ENCODE measurements around the gene MAML3. TPM values are rescaled to one million over a fixed set of nuclear protein-coding genes. Genes with fewer than 3 reads are reported as not detected.
"Not testable (repeated sequence)": the region's sequence is repeated elsewhere in the genome, so short reads cannot be mapped to it uniquely, and the experiment has no call there.

MAML3 gene
- total RNA-seq, 1 donor from 2014 or later = 7.9 TPM

DNA sequence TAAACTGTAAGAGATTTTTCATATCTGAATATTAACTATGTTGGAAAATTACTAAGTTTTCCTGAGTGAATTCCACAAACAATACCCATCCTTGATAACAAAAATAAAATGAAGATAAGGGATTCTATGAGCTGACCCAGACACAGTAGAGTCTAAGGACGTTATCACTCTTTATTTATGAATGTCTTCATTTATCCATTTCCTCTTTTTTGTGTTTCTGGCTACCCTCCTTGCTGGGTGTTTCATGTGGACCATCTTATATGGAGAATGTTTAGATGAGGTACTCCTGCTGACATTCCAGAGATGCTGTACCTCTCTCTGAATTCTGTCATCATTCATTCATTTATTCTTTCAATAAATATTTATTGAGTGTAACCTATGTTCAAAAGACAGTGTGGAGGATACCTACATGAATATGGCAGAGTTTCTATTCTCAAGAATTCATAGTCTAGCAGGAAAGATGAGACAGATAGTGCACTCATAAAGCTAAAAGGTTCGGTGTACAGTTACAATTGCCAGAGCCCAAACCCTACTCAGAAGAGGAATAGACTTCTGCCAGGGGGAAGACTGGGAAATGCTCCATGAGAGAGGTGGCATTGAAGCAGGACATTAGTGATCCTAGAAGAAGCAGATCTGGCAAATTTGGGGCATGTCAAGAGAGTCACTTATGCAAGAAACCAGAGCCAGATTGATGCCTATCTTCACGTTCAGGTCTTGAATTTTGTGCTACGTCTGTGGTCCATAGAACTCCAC, 195.8 kb downstream of the MAML3 start:
- ATAC-seq = no peak

DNA sequence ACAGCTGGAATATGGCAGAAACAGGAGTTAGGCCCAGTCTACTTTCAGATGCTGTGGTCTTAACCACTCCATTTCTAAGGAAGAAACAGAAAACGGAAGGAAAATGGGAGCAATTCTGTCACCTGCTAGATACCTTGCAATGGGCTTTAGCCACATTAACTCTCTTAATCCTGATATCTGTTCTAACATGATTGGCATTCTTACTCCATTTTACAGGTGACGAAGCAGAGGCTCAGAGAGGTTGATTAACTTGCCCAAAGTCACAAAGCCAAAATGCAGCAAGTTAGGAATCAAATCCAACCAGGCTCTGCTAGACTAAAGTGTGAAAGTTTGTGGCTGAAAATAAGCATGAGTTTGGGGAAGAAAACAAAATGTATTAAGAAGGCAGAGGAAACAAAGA, 196.9 kb downstream of the MAML3 start:
- peak; percentile 37 for ATAC-seq

DNA sequence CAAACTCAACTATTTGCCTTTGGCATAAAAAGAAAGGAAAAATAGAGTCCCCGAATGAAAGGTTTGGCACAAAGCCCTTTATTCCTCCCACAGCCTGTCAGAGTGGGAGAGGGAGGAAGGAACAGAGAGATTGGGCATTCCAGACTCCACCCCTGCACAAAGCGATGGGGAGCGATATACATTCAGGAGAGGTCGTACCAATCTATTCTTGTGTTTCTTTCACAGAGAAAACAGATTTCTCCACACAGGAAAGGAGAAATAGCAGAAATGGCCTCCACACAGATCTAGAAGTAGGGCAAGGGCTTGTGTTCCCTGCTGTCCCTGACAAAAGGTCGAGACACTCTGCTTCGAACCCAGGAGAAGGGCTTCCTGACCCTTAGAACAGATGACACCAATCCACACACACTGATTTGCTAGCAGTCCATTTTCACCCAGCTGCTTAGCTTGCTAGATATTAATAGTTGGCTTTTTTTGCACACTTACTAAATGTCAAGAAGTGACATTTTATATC, 197.4 kb downstream of the MAML3 start:
- ATAC-seq = peak; percentile 31

DNA sequence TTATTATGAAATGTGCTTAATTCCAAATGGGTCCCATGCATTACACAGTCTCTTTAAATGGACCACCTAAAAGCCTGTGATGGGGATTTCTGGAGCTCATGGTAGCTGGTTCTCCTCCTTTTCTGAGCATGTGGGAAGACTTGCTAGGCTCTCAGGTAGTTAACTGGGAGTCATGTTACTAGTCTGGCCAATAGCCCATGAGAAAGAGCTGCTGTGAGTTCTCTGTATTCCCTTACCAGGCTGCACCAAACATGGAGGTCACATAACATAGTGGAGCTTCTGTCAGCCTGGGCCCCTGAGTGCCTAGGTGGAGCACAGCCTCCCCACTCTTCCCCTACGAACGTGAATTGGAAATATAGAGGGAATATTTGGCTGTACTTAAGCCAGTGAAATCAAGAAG, 198.4 kb downstream of the MAML3 start:
- ATAC-seq = no peak

DNA sequence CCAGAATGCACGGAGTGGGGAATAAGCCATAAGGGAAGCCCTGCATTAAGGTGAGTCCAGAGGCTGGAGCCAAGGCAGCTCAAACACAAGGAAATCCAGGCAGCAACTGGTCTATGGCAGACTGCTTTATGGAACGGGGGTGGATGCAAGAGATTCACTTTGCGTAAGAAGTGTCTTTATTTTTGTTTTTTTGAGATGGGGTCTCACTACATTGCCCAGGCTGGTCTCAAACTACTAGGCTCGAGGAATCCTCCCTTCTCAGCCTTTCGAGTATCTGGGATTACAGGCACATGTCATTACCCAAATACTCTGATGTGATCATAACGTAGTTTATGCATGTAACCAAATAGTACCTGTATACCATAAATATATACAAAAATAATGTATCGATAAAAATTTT, 199.5 kb downstream of the MAML3 start:
- ATAC-seq = no peak

DNA sequence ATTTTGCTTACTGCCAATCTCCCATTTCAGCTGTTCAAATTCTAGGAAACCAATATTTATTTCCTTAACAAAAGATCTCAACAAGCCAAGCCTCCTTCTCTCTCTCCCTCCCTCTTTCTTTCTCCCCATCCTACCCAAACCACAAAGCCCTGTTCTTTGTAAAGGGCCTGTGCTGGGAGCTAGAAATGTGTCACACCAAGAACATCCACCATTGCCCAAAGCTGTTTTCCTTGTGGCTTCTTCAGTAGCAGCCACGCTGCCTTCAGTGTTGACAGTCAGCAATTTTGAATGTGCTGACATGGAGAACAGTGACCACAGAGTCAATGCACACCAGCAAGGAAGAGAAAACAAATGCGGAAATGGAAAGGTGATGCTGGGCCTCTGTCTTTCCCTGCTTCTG, 203.0 kb downstream of the MAML3 start:
- peak; percentile 48 for ATAC-seq

DNA sequence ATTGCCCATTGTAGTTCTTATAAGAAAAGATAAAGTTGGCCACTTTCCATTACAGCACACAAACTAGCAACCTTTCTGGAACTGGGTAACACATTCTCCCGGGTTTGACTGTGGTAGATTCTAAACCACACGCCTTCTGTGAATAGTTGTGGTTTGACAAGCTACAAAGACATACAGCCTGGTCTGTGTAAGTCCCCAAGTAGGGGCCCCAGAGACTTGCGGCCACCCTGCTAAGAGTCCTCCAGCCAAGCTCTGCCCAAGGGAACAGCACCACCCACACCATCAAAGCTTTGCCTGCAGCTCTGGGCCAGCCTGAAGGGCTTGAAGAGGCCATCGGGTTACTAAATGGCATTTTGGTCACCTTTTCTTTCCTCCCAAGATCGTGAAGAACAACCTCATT, 203.4 kb downstream of the MAML3 start:
- ATAC-seq = no peak

DNA sequence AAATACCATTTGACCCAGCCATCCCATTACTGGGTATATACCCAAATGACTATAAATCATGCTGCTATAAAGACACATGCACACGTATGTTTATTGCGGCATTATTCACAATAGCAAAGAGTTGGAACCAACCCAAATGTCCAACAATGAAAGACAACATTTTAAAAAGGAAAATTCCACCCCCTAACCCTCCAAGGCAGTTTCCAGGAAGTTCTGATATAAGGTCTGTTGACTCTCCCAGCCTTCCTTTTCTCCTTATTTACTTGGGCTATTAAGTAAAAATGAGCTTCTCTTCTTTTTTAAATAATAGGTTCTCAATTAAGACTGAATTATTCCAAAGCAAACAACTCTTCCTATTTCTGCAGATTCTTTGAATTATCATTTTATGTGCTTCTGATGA, 209.1 kb downstream of the MAML3 start:
- ATAC-seq = not testable (repeated sequence)

DNA sequence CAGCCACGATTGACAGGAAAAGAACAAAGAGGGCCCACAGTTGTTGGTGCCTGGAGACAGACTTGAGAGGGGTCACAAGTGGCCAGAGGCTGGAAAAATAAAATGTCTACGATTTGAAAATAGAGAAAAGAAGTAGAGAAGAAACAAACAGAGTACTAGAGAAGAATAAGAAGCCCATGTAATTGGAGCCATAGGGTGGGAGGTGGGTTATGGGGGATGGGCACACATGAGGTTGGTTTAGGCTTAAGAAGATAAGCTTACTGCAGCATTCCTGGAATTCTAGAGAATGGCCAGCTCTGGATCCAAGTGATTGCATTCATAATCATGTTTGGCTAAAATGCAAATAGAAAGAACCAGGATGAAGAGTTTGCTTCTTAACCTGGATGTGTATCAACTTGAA, 210.7 kb downstream of the MAML3 start:
- ATAC-seq = no peak

DNA sequence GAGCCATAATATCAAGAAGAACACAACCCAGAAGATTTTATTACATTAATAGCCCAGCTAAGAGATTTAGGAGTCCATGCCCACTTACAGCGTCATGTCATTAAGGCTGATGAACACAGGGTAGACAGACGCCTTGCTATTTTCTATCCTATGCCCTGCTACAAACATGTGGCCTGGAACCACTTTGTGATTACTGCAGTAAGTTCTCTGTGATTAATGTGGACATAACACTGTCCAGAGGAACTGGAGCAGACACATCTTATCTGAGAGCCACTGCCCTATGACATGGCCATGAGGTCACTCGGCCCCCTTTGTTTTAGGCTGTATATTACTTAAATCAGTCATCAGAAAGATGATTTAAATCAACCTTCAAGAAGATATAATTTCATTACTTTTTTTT, 211.7 kb downstream of the MAML3 start:
- no peak for ATAC-seq

DNA sequence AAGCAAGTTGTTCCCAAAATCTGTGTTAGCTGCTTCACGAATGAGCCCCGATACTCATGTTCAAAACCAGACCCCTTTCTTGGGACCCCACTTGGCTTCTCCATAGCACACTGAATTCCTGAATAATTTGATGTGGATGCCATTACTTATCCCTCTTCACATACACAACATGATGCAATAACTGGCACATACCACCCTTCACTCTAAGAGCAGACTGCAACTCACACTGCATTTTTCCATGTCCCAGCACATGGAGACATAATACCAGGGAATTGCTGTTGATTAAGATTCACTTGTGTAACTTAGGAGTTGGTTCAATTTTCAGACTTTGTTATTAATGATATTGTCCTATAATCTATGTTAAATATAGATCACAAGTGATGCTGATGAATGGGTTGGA, 213.4 kb downstream of the MAML3 start:
- ATAC-seq = no peak

DNA sequence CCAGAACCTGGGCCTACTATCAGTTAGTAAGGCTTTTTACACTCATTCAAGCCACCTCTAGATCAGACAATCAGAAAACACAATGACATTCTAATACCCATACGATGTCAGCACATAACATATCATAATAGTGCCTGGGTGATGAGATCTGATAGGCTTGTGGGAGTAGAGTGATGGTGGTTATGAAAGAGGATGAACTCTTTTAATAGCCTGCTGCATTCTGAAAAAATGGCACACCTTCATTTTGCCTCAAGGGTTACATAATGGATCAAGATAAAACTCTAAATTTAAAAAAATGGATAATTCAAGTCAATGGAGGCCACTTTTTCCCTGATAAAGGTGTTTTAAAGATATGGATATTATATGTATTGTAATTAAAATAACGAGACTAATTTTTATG, 215.6 kb downstream of the MAML3 start:
- ATAC-seq = no peak

DNA sequence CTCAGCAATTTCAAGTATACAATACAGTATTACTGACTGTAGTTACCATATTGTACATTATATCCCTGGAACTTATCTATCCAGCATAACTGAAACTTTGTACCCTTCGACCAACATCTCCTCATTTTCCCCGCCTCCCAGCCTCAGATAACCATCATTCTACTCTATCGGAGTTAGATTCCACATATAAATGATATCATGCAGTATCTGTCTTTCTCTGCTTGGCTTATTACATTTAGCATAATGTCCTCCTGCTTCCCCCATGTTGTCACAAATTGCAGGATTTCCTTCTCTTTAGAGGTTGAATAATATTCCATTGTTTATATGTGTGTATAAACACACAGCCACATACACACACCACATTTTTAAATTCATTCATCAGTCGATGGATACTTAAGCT, 218.1 kb downstream of the MAML3 start:
- ATAC-seq = no peak

DNA sequence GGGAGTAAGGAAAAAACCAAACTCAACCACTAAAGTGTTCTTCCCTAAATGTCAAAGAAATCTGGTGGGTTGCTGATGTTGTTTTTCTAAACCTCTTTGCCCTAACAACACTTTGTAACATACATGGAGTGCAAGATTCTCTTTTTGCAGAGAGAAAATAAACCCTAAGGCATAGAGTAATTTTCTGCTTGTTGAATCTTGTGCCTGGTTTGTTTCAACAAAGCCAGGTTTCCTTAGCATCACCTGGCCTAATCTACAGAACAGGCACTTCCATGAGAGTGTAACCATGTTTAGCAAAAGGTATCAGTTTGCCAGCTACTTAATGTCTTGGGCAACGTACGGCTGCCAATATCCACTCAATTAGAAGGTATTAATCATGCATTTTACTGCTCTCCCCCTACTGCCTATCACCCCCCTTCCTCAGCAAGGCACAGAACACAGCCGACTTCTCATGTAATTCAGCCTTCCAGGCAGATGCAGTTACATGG, 219.2 kb downstream of the MAML3 start:
- peak; percentile 45 for ATAC-seq

DNA sequence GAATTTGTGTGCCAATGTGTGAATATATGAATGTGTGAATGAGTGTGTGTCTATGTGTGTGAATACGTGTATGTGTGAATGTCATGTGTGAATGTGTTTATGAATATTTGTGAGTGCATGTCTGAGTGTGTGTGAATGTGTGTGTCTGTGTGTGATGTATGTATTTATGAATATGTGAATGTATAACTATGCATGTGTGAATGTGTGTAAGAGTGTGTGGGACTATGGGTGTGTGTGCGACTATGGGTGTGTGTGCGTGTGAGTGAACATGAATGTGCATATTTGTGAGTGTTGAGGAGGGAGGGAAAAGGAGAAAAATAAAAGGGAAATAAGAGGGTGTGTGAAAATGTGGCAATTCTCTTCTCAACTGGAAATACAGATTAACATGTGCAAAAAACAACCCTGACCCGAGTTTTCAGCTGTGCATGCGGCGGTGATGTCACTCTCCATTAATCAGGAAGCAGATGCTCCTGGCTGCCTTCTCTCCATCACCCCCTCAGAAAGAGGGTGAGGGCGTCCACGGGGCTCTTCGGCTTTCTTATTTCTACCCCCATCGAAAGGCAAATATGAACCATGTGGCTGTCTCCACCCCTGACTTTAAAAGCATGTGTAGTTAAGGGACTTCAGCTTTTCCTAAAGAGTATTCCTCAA, 219.8 kb downstream of the MAML3 start:
- no peak for ATAC-seq

DNA sequence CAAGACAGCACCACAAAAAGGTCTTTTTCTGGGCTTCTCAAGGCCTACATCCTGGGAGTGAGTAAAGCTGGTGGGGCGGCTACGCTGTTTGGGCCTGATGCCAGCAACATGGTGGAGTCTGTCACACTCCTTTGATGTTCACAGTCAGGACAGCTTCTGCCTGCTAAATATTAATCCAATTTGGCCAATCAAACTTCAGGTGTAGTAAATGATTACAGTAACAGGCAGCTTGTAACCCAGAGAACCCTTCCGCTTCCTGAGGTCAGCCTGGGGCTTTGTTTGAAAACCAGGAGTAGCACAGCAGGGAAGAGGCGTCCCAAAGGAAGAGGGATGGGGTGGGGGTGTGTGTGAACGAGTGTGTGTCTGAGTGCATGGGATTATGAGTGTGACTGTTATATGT, 220.4 kb downstream of the MAML3 start:
- ATAC-seq = no peak

DNA sequence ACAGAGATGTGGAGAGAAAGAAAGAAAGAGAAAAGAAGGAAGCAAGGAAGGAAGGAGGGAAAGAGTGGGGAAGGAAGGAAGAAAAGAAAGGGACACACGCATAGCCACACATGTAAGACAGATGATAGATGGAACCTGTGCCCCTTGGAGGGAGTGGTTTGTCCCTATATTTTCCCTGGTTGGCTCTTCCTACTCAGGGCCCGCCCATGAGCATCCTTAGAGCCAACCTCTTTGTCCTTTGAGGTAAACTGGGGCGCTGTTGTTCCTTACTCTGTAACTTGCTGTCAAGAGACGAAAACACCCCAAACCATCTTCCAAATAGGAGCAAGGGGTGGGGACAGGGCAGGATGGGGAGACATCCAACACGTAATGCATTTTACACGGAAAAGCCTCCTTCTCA, 220.9 kb downstream of the MAML3 start:
- ATAC-seq = no peak

DNA sequence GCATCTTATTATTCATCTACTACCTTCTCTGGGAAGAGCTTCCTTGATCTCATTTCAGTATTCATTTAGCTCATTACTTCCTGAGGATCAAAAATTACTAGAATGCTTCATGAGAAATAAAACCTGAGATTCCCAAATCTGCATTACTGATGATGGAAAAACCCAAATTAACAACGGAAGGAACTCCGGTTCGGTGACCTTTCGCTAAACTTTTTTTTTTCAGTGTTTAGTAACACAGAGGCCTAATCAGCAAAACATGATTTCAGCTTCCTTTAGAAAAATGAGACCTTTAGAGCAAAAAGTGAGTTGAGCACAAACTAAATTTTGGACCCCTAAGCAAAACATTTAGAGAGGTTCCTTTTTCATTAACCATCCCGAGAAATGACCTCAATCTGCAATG, 229.2 kb downstream of the MAML3 start:
- ATAC-seq = no peak

DNA sequence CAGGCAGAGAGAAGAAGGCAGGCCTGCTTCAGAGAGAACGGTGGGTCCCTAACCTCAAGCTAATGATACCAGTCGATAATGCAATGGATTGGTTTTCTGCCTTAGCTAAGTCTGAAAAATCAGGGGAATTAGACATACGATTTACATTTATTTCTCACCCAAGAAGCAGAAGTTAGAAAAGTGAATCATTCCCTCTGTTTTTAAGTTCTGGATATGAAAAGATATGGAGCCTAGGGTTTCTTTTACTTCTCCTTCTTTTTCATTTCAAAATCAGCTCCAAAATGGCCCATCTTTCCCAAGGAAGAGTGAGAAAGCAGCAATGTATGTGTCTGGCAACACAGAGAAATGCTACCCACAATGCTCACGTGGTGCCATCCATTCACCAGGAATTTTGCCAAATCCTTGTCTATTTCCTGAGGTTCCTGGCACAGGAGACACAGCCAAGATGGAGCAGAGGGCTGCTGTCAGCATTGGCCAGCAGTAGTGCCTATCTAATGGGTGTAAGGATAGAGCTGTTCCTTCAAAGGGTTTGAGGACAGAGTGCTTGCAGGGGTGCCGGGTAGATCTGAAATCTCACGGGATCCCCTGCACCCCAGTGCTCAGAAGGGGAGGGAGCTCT, 231.5 kb downstream of the MAML3 start:
- ATAC-seq = peak; percentile 8

DNA sequence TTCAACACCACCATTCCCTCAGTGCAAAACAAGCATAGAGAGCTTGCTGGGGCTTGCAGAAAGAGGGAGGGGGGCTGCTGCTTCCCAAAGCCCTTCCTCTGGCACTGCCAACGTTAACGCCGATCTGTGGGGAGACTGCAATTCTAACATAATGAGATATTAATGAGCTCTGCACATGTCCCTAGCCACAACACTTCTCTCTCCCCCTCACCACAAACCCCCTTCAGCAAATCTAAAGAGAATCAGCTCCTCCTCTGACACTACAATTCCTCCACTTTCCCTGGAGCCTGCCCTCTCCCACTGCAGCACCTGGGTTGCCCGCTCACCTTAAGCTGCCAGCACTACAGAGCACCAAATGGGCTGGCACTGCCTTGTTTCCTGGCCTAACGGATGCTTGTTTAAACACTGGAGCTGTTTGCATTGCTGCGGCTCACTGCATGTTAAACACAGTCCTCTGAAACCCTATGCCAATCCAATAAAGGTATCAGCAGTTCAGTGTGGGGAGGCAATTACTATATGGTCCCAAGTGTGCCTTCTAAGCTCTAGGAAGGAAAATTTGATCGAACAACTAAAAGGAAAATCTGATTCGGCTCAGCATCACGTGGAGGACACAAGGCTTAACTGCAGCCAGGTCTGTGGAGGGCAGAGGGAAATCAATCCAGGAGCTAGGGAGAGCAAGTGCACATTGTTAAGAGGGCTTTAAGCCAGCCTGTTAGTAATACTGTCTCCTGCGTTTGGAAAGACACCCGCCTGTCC, 232.4 kb downstream of the MAML3 start:
- ATAC-seq = peak; percentile 70

DNA sequence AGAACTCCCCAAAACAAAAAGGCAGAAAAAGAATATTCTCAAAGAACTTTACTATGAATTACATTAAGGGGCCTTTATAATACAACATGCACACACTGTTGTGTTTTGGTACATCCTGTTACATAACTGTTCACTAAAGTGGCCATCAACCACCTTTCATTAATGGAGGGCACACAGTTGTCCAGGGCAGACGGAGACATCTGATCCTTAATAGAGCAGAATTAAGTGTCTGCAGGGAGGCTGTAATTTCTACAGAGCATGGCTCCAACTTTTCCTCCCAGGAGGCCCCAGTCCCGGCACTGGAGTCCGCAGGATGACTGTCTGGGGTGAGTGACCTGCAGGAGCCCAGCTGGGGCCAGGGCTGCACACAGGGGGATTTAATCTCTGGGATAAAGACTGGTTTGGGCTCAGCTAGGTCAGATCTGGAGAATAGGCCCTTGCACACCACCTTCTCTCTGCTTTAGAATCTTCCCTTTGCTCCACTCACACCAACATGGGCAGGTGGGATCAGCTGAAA, 233.4 kb downstream of the MAML3 start:
- ATAC-seq = no peak

DNA sequence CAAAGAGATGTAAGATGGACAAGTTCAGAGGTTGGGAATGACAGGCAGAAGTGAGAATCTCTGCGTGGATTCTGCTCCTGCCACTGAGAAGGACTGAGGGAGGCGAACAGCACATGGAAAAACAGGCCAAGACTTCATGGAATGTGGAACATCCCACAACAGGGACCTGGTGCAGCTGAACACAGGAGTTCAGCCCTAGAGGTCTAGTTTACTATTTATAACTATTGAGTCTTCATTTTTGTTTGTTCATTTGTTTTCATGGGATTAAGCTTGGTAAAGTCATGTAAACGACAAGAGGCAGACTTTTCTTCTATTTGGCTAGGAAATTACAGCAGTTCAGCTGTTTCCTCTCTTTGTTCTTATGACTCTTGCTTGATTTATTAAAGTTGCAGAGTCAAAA, 234.5 kb downstream of the MAML3 start:
- ATAC-seq = no peak

DNA sequence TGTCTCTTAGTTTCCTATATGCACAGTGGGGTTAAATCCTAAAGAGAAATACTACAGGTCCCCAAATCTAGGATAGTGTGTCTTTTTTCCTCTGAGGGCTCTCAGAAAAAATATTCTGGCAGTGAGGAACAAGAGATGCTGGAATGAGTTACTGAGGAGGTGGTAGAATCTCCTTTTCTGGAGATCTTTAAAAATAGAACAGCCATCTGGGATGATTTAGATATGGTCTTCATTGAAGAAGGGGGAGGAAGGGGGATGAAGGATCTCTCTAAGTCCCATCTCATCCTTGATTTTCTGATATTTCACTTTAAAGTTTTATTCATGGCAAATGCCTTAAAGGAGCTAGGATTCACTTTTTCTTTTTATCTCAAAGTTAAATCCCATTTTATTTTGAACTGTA, 235.0 kb downstream of the MAML3 start:
- no peak for ATAC-seq

Data from esophagus mucosa (tissue), 1 donor.